GM21515 (cell line): ENCODE measurements around the gene SDF4.

Source experiments
- ATAC-seq: cut with Tn5 transposase; IDR thresholded peaks from one replicate; pipeline ENCODE4 v1.9.1; 2021; ENCODE audit not compliant: unreplicated experiment

The SDF4 gene

GRCh38 chr1:1229770-1230169 lies 2.0 kb downstream of the SDF4 start:
- ATAC-seq = no peak

- no peak for ATAC-seq
Measured at GRCh38 chr1:1228596-1229321, 3.0 kb downstream of the SDF4 start.

GRCh38 chr1:1228187-1228586 lies 3.6 kb downstream of the SDF4 start:
- no peak for ATAC-seq

- no peak for ATAC-seq
Measured at GRCh38 chr1:1227386-1227785, 4.4 kb downstream of the SDF4 start.

GRCh38 chr1:1226566-1227362 lies 5.0 kb downstream of the SDF4 start:
- ATAC-seq = no peak

GRCh38 chr1:1225913-1226312 lies 5.9 kb downstream of the SDF4 start:
- ATAC-seq = no peak

GRCh38 chr1:1225238-1225845 lies 6.5 kb downstream of the SDF4 start:
- ATAC-seq = no peak

GRCh38 chr1:1223891-1224290 lies 7.9 kb downstream of the SDF4 start:
- no peak for ATAC-seq

GRCh38 chr1:1223321-1223720 lies 8.5 kb downstream of the SDF4 start:
- no peak for ATAC-seq

GRCh38 chr1:1222575-1223225 lies 9.1 kb downstream of the SDF4 start:
- no peak for ATAC-seq

- no peak for ATAC-seq
Measured at GRCh38 chr1:1221887-1222574, 9.8 kb downstream of the SDF4 start.

- no peak for ATAC-seq
Measured at GRCh38 chr1:1220197-1220596, 11.6 kb downstream of the SDF4 start.

GRCh38 chr1:1219341-1219740 lies 12.5 kb downstream of the SDF4 start:
- ATAC-seq = no peak

GRCh38 chr1:1218524-1219200 lies 13.1 kb downstream of the SDF4 start:
- no peak for ATAC-seq

GRCh38 chr1:1217621-1218523 lies 13.9 kb downstream of the SDF4 start:
- no peak for ATAC-seq

- no peak for ATAC-seq
Measured at GRCh38 chr1:1216770-1217620, 14.8 kb downstream of the SDF4 start.

GRCh38 chr1:1215881-1216605 lies 15.8 kb downstream of the SDF4 start:
- no peak for ATAC-seq
